Left kidney (tissue), 2 donors: ENCODE data around the gene DOCK11. TPM values are rescaled to one million over a fixed set of nuclear protein-coding genes. Genes with fewer than 3 reads are reported as not detected.
"Not testable (repeated sequence)": the region's sequence is repeated elsewhere in the genome, so short reads cannot be mapped to it uniquely, and the experiment has no call there.

Experiments
- DNase-seq: peaks from one replicate; pipeline ENCODE4 v3.0.0-alpha.2; 2013
- polyA plus RNA-seq: library from polyadenylated mRNA; unstranded; fragments of 120-200 nt; gene quantifications from one replicate; pipeline ENCODE4 v1.2.1, GENCODE V29; 2013; ENCODE audit not compliant: insufficient read length

DOCK11 gene
- polyA plus RNA-seq, 1 donor: 21.8 TPM

GRCh38 chrX:118570209-118570608 lies 74.6 kb downstream of the DOCK11 start:
- no peak for DNase-seq

GRCh38 chrX:118571836-118572235 lies 76.2 kb downstream of the DOCK11 start:
- no peak for DNase-seq

- no peak for DNase-seq
Measured at GRCh38 chrX:118574666-118575065, 79.1 kb downstream of the DOCK11 start.

DNA sequence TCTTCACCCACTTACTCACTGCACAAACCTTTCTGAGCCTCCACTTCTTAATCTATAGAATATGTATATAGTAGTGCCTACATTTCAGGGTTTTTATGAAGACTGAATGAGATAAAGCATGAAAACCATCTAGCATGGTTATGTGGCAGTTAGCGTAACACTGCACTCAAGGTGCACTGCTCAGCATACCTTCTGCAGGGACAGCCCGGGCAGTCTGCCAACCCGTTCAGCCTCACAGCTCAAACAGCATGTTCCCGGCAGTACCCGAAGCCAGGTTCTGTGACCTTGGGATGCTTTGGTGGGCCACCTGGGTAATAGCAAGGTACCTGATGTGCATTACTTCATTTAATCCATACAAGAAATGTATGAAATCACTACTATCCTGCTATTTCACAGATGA lies 81.4 kb downstream of the DOCK11 start:
- DNase-seq: no peak

GRCh38 chrX:118579417-118579816 lies 83.8 kb downstream of the DOCK11 start:
- no peak for DNase-seq

GRCh38 chrX:118582926-118583325 lies 87.3 kb downstream of the DOCK11 start:
- DNase-seq: not testable (repeated sequence)

DNA sequence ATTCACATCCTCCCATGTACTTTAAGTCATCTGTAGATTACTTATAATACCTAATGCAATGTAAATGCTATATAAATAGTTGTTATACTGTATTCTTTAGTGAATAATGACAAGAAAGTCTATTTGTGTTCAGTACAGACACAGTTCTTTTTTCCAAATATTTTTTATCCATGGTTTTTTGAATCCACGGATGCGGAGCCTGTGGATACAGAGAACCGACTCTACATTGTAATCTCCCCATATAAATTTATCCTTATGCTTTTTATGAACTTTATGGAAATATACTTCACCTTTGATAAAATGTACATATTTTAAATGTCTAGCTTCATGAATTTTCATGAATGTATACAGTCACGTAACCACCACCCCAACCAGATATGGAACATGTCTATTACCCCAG lies 88.2 kb downstream of the DOCK11 start:
- DNase-seq: no peak

DNA sequence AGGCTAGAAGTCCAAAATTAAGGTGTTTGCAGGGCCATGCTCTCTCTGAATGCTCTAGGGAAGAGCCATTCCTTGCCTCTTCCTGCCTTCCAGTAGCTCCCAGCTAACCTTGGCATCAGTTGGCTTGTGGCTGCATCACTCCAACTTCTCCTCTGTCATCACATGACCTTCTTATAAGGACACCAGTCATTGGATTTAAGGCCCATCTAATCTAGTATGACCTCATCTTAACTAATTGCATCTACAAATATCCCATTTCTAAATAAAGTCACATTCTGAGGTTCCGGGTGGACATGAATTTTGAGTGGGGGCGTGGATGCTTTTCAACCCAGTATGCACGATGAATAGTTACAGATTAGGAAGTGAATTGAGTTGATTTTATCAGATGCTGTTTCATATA lies 89.7 kb downstream of the DOCK11 start:
- no peak for DNase-seq

DNA sequence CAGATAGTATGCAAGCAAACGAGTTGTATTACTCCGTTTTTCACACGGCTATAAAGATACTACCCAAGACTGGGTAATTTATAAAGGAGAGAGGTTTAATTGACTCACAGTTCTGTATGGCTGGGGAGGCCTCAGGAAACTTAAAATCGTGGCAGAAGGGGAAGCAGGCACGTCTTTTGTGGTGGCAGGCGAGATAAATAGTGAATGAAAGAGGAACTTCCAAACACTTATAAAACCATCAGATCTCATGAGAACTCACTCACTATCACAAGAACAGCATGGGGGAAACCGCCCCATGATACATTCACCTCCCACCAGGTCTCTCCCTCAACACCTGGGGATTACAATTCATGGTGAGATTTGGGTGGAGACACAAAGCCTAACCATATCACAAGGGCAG lies 90.6 kb downstream of the DOCK11 start:
- DNase-seq: not testable (repeated sequence)

DNA sequence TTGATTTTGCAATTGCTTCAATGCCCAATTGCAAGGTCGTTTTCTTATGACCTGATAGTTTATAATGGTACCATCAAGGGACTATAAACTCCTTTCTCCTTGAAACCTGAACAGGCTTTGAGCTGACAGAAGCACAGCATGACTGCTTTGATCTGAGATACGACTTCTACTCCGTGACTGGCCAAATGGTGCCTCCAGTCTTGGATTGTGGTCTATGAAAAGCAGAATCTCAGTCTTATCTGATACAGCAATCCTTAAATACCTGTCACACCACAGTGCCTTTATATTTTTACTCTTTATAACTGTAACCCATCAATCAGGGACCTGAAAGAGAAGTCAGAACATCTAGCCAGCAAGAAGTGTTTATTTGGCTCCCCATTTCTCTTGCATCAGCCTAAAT lies 93.1 kb downstream of the DOCK11 start:
- no peak for DNase-seq

GRCh38 chrX:118589227-118589626 lies 93.6 kb downstream of the DOCK11 start:
- DNase-seq: no peak

DNA sequence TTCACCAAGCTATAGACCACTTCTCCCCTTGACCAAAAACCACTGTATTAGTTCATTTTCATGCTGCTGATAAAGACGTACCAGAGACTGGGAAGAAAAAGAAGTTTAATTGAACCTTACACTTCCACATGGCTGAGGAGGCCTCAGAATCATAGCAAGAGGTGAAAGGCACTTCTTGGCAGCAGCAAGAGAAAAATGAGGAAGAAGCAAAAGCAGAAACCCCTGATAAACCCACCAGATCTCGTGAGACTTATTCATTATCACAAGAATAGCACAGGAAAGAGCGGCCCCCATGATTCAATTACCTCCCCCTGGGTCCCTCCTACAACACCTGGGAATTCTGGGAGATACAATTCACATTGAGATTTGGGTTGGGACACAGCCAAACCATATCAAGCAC lies 97.8 kb downstream of the DOCK11 start:
- DNase-seq: no peak

GRCh38 chrX:118594697-118595420 lies 99.2 kb downstream of the DOCK11 start:
- DNase-seq: no peak

- no peak for DNase-seq
Measured at GRCh38 chrX:118595501-118596042, 100.0 kb downstream of the DOCK11 start.

- no peak for DNase-seq
Measured at GRCh38 chrX:118596390-118596789, 100.8 kb downstream of the DOCK11 start.

GRCh38 chrX:118603981-118604380 lies 108.4 kb downstream of the DOCK11 start:
- peak; percentile 49 for DNase-seq

DNA sequence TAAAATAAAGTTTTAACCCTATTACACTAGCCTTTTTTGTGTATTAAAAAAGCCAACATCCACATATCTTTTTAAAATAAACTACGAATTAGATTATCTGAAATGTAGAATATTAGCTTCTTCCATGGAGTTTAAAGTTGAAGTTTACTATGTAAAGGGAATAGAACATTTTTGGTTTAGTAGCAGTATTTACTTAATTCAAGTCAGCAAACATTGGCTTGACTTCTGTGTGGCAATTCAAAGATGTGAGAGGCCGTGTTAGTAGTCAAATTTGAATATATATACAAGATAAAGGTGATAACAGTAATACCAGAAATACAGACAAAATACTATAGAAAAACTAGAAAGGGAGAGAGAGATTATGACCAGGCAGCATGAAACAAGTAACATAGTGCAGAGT lies 116.7 kb downstream of the DOCK11 start:
- DNase-seq: no peak

- no peak for DNase-seq
Measured at GRCh38 chrX:118614150-118614549, 118.5 kb downstream of the DOCK11 start.

GRCh38 chrX:118615141-118615540 lies 119.5 kb downstream of the DOCK11 start:
- no peak for DNase-seq

- no peak for DNase-seq
Measured at GRCh38 chrX:118621081-118621759, 125.6 kb downstream of the DOCK11 start.

- DNase-seq: no peak
Measured at GRCh38 chrX:118623062-118623461, 127.4 kb downstream of the DOCK11 start.

DNA sequence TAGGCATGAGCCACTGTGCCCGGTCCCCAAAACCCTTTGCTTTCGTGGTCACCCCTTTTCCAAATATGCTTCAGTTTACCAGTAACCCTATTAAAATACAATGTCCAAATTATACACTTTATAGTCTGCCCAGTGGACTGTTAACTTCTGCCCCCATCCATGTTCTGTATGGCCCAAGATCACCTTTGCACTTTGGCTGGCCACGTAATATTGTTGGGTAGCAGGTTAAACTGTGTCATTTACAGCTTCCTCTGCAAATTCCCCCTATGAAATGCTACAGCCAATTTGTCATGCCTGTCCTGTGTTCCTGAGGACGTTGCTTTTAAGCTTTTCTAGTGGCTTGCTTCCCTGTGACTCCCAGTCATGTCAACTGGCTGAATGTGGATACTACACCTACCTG lies 130.7 kb downstream of the DOCK11 start:
- DNase-seq: no peak

GRCh38 chrX:118627084-118627758 lies 131.6 kb downstream of the DOCK11 start:
- no peak for DNase-seq
